Subcutaneous preadipocyte (primary cell): Measurements from ENCODE around the gene NCOA5. TPM values are rescaled to one million over a fixed set of nuclear protein-coding genes. Genes with fewer than 3 reads are reported as not detected.

Experiments used
- total RNA-seq: library from RNA; depleted of rRNA; stranded (reverse); fragments of >200 nt; gene quantifications from 2 replicates; pipeline ENCODE4 v1.2.3, GENCODE V29; 2012

Gene NCOA5
- total RNA-seq, result 12.9 and 20.7 TPM in 2 replicates

DNA sequence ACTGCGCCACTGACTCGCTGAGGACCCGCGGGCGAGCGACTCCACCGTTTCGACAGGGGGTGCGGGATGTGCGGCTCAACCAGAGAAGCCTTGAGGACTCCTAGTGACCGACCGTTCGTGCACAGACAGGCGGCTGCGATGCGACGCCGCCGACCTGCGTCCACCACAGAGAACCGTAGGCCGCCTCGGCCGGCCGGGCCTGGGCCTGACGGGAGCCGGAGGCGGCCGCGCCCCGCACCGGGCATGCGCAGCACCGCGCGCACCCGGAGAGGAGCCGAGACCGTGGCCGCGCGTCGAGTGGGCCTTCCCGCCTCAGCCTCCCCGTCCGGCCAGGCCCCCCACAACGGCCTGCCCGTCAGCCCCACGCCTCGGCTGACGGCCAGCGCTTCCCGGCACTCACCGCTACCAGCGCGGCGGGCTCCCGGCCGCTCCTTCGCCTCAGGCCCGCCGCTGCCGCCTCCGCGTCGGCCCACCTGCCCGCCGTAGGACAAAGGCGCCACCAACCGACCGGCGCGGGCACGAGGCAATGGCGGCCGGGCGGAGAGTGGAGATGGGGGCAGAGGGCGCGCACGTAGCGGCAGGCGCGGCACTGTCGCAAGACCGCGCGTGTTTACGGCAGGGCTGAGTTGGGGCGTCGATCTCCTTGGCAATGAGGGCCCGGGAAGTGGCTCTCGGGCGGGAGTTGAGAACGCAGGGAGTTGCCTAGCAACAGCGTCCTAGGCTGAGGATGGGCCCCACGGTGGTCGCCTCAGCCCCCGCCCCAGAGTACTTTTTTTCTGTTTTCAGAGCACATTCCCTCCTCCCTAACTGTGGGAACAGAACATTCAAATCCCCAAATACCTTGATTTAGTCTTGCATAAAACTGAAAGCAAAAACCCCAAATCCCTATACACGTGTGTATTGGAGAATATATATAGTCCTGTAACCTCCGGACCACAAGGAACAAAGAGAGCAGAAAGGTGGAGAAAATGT is at the start of gene NCOA5:
TSS of gene NCOA5 (minus strand) at position 546 of the 972 bp plus-strand sequence. CDS start 10,538 bp downstream, outside the sequence.

GRCh38 chr20:46117704-46118467 is 28.1 kb upstream of the NCOA5 start, which contains the start of gene CD40:
Gene CD40 (plus strand): TSS chr20:46118314. CDS start chr20:46118344, 30 bp downstream.

GRCh38 chr20:46028772-46029371 is 60.9 kb downstream of the NCOA5 start, which contains the start of gene SLC12A5:
Gene SLC12A5 (plus strand): TSS chr20:46029215. CDS start chr20:46029345, 130 bp downstream.

Other genes starting within 250 kb of the NCOA5 start
- gene ACOT8, start 232.6 kb downstream of the NCOA5 start, total RNA-seq, result 25.6 and 30.1 TPM in 2 replicates
- 3.9 and 4.8 TPM in 2 replicates for gene ZSWIM3, start 232.3 kb downstream of the NCOA5 start, total RNA-seq
- gene ZSWIM1, start 208.7 kb downstream of the NCOA5 start, total RNA-seq, result 10.4 and 11.0 TPM in 2 replicates
- gene SPATA25, start 202.3 kb downstream of the NCOA5 start, total RNA-seq, result 1.4 and 1.5 TPM in 2 replicates
- gene NEURL2, start 198.8 kb downstream of the NCOA5 start, total RNA-seq, result 2.6 and 2.7 TPM in 2 replicates
- gene CTSA, start 198.6 kb downstream of the NCOA5 start, total RNA-seq, result 90.1 and 95.2 TPM in 2 replicates
- gene PLTP, start 177.8 kb downstream of the NCOA5 start, total RNA-seq, result 6.6 and 33.1 TPM in 2 replicates
- 10.7 and 11.3 TPM in 2 replicates for gene PCIF1, start 155.3 kb downstream of the NCOA5 start, total RNA-seq
- 16.9 and 23.7 TPM in 2 replicates for gene ZNF335, start 117.8 kb downstream of the NCOA5 start, total RNA-seq
- not detected in 2 replicates for gene MMP9, start 81.1 kb downstream of the NCOA5 start, total RNA-seq
- gene SLC12A5, start 60.7 kb downstream of the NCOA5 start, total RNA-seq, result not detected in 2 replicates
- 4.7 and 9.6 TPM in 2 replicates for gene CD40, start 28.4 kb upstream of the NCOA5 start, total RNA-seq
- gene CDH22, start 218.5 kb upstream of the NCOA5 start, total RNA-seq, result under 0.01 TPM in 1 of 2 replicates, not detected in the other